ENCODE data around the gene SMOC1.

The SMOC1 gene

DNA sequence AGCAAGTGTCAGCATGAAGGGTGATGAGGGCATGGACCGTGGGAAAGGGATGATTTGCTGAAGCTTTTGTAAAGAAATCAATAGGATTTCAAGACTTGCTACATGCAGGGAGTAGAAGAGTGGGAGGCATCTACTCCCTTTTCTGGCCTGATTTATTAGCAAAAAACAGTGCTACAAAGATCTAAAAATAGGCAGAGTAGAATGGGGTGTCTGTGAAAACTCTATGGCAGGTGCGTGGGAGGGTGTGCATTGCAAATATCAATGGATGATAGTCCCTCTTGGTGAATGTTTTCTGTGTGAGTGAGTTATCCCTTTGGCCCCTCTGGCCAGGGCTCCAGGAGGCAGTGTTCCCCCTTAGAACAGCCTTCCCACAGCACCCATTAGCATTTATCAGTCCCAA, 139.0 kb downstream of the SMOC1 start:
- TF ChIP-seq, protein P1, sequence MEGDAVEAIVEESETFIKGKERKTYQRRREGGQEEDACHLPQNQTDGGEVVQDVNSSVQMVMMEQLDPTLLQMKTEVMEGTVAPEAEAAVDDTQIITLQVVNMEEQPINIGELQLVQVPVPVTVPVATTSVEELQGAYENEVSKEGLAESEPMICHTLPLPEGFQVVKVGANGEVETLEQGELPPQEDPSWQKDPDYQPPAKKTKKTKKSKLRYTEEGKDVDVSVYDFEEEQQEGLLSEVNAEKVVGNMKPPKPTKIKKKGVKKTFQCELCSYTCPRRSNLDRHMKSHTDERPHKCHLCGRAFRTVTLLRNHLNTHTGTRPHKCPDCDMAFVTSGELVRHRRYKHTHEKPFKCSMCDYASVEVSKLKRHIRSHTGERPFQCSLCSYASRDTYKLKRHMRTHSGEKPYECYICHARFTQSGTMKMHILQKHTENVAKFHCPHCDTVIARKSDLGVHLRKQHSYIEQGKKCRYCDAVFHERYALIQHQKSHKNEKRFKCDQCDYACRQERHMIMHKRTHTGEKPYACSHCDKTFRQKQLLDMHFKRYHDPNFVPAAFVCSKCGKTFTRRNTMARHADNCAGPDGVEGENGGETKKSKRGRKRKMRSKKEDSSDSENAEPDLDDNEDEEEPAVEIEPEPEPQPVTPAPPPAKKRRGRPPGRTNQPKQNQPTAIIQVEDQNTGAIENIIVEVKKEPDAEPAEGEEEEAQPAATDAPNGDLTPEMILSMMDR (IDR thresholded peaks at IDR 0.05; ENCODE audit: insufficient read depth, low read depth, low read length, missing control alignments), result no peak
- H3K4me3 ChIP-seq (ENCODE audit: low read depth, low read length), result no peak overlapping the region
- DNase-seq (ENCODE audit: low read depth), result no peak

DNA sequence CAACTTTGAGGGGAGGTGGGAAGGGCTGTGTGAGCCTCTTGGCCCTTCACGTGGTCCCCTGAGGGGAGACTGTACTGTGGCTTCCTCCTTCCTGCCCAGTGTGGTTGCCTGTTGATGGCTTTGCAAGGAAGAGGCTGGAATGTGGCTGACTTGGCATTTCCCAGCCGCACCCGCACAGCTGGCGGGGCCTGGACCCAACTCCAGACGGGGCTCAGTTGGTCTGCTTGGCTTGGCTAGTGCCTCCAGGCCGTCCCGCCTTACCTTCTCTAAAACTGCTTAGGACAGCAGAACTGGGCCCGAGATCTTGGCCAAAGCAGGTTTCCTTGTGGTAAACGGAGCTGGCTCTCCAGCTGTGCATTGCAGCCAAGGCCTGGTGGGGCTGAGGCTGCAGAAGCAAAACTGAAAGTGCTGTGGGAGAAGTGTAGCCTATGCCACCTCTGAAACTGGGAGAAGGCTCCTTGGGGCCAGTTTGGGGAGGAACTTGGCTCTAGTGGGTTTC, 139.5 kb downstream of the SMOC1 start:
- TF ChIP-seq, protein P1 (IDR thresholded peaks at IDR 0.05; ENCODE audit: insufficient read depth, low read depth, low read length, missing control alignments), result no peak
- H3K4me3 ChIP-seq (ENCODE audit: low read depth, low read length), result no peak overlapping the region
- DNase-seq (ENCODE audit: low read depth), result peak; percentile 50

DNA sequence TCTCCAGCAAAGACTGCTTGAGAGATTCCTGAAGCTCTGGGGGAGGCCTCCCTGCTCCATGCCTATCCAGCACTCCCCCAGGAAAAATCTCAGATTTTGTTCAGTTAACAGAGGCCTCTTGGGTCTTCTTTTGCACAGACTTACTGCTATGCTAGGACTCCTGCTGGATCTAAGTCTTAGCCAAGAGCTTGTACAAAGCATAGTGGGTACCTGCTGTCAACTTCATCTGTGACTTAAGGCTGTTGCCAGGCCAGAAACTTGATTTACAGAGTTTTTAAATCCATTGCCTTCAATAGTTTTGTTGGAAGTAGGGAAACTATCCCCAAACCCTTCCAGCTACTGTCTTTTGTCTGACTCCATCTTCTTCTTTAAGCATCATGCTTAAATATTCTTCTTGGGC, 140.5 kb downstream of the SMOC1 start:
- DNase-seq (ENCODE audit: low read depth), result no peak
- TF ChIP-seq, protein P1 (IDR thresholded peaks at IDR 0.05; ENCODE audit: insufficient read depth, low read depth, low read length, missing control alignments), result no peak
- no peak overlapping the region for H3K4me3 ChIP-seq (ENCODE audit: low read depth, low read length)

DNA sequence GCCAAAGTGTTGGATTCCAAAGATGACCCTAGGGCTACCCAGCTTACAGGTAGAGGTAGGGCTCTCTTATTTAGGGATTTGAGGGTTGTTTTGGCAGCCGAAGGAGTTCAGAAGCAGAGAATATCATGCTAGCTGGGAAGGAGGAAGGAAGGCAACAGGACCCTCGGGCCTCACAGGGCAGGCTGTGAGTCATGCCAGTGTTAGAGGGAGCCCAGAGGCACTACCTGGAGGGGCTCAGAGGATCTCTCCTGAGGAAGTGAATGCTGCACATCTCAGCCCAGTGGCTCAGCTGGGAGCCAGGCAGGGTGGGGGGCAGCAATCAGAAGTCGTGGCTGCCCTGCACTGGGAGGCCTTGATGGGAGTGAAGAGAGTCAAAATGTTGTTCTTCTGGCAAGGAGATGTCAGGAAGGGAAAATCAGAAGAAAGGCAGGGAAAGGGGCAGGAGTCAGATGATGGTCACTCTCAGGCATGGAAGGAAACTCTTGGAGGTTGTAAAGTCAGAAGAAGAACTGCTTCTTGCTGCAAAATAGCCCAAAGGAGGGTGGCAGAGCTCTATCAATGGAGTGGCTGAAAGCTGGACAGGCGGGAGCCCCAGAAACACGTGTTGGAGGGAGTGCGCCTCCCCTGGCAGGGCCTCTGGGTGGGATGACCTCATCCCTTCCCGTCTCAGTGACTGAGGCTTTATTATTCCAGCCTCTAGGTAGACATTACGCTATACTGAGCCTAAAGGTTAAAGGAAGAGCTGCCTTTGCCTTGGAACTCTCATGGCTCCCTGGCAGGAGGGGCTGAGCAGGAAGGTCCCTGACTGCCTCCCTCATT, 141.3 kb downstream of the SMOC1 start:
- DNase-seq (ENCODE audit: low read depth), result no peak
- TF ChIP-seq, protein P1 (IDR thresholded peaks at IDR 0.05; ENCODE audit: insufficient read depth, low read depth, low read length, missing control alignments), result no peak
- no peak overlapping the region for H3K4me3 ChIP-seq (ENCODE audit: low read depth, low read length)

DNA sequence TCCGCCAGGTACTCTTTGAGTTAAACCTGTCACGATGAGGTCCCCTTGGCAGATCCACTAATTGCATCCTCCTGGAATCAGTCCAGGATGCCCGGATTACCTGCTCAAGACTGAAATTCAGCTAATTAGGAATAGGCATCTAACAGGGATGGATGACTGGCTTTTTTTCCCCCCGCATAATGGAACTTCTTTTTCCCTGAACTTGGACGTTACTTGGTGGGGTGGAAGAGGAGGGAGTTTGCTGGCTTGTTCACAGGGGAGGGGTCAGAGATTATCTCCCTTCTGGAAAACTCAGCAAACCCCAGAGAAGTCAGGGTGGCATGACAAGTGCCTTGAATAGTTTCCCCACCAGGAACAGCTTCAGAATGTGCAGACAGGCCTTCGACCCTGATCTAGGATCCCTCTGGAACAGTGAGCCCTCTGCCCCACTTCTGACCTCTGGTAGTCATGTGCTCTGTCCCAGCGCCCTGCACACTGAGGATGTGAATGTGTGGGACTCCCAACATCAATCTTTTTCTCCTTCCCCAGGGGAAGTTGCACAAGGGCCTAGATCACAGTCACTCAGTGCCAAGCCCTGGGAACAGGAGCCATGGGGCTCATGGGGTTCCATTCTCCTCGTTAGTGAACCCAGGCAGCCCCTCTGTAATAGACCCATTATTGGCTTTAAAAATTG, 142.5 kb downstream of the SMOC1 start:
- DNase-seq (ENCODE audit: low read depth), result no peak
- H3K4me3 ChIP-seq (ENCODE audit: low read depth, low read length), result no peak overlapping the region
- TF ChIP-seq, protein P1 (IDR thresholded peaks at IDR 0.05; ENCODE audit: insufficient read depth, low read depth, low read length, missing control alignments), result no peak

DNA sequence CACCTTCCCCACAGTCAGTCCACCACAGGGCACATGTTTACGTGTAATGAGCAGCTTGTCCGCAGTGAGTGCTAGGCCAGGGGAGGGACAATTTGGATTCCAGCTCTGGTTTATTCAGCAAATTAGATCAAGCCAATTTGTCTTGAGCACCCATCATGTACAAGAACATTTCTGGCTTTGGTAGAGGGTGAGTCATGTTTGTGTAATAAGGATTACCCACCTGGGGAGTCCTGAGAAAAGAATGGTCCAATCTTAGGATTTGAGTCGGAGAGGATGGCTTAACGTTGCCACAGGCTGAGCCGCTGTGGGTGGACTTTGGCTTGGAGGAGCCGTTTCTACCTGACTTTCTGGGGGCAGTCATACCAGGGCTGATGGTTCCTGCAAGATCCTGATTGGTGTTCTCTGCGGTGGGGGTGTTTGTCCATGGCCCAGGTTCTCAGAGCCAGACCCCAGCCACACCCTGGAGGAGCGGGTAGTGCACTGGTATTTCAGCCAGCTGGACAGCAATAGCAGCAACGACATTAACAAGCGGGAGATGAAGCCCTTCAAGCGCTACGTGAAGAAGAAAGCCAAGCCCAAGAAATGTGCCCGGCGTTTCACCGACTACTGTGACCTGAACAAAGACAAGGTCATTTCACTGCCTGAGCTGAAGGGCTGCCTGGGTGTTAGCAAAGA, 143.7 kb downstream of the SMOC1 start:
- TF ChIP-seq, protein P1 (IDR thresholded peaks at IDR 0.05; ENCODE audit: insufficient read depth, low read depth, low read length, missing control alignments), result no peak
- no peak overlapping the region for H3K4me3 ChIP-seq (ENCODE audit: low read depth, low read length)
- no peak for DNase-seq (ENCODE audit: low read depth)

Measured in GM12865 (cell line).